OCI-LY7 (cell line): Measurements from ENCODE around the gene CDH23. TPM values are rescaled to one million over a fixed set of nuclear protein-coding genes. Genes with fewer than 3 reads are reported as not detected.
A peak's percentile ranks its signal among the peaks of the same experiment; 100 is the strongest.

ENCODE experiments used
- BruUV-seq: library from RNA; stranded (reverse); fragments of 400-500 nt; replicated peaks from 2 replicates; lab custom pipeline; 2021; lab: Mats Ljungman, UMichigan
- CTCF ChIA-PET: fragments of 300-600 bp; sonication (Branson Sonifier 250); formaldehyde crosslinking; loops from one replicate; lab custom pipeline; 2022; ENCODE audit warnings: antibody characterized with exemption; ENCODE audit not compliant: unreplicated experiment; lab: Charles Lee
- POLR2A ChIA-PET: fragments of 300-600 bp; sonication (Branson Sonifier 250); formaldehyde crosslinking; loops from one replicate; lab custom pipeline; 2022; ENCODE audit warnings: antibody characterized with exemption; lab: Charles Lee
- DNase-seq: peaks from one replicate; pipeline ENCODE4 v3.0.0-alpha.2; 2015; ENCODE audit warnings: low spot score
- H2AFZ ChIP-seq: fragments of 200-600 bp; sonication (generic), shearing (Covaris generic); 2 replicates; pipeline ENCODE4 v1.6.1; 2014; ENCODE audit warnings: mild to moderate bottlenecking, antibody characterized with exemption, low read length, moderate library complexity
- H3K27ac ChIP-seq: fragments of 200-600 bp; sonication (generic); 2 replicates; pipeline ENCODE4 v1.5.1; 2014; ENCODE audit warnings: mixed run types, low read depth, mild to moderate bottlenecking, moderate library complexity, low read length, inconsistent platforms; ENCODE audit not compliant: poor library complexity, severe bottlenecking
- H3K36me3 ChIP-seq: fragments of 200-600 bp; sonication (generic); 2 replicates; pipeline ENCODE4 v1.6.1; 2014; ENCODE audit warnings: mild to moderate bottlenecking, antibody characterized with exemption, low read length, moderate library complexity, mixed read lengths; ENCODE audit not compliant: insufficient read depth
- H3K4me1 ChIP-seq: fragments of 200-600 bp; sonication (generic); 2 replicates; pipeline ENCODE4 v1.5.1; 2014; ENCODE audit warnings: mild to moderate bottlenecking, low read length; ENCODE audit not compliant: insufficient read depth, poor library complexity, severe bottlenecking
- H3K4me2 ChIP-seq: fragments of 200-600 bp; sonication (generic); 2 replicates; pipeline ENCODE4 v1.6.1; 2014; ENCODE audit warnings: mild to moderate bottlenecking, low read length
- H3K4me3 ChIP-seq: fragments of 200-600 bp; sonication (generic); 2 replicates; pipeline ENCODE4 v1.5.1; 2014; ENCODE audit warnings: mild to moderate bottlenecking, low read depth, low read length; ENCODE audit not compliant: poor library complexity, severe bottlenecking
- H3K79me2 ChIP-seq: fragments of 200-600 bp; sonication (generic); 2 replicates; pipeline ENCODE4 v1.6.1; 2016; ENCODE audit warnings: low read depth, mild to moderate bottlenecking, low read length, moderate library complexity, mixed read lengths; ENCODE audit not compliant: insufficient read depth
- H3K9me2 ChIP-seq: fragments of 200-600 bp; sonication (generic); 2 replicates; pipeline ENCODE4 v1.6.1; 2016; ENCODE audit warnings: mild to moderate bottlenecking, low read length, mixed read lengths; ENCODE audit not compliant: insufficient read depth
- H3K9me3 ChIP-seq: fragments of 200-600 bp; sonication (generic); 2 replicates; pipeline ENCODE4 v1.6.1; 2014; ENCODE audit warnings: mild to moderate bottlenecking, mixed run types, low read length, mixed read lengths
- H4K20me1 ChIP-seq: fragments of 200-600 bp; sonication (generic); 2 replicates; pipeline ENCODE4 v1.6.1; 2014; ENCODE audit warnings: mild to moderate bottlenecking, antibody characterized with exemption, low read length, moderate library complexity, mixed read lengths; ENCODE audit not compliant: insufficient read depth
- EZH2phosphoT487 ChIP-seq: fragments of 200-600 bp; sonication (generic); IDR thresholded peaks from 2 replicates; pipeline ENCODE4 v1.6.1; 2018; ENCODE audit warnings: low read depth, borderline replicate concordance, mild to moderate bottlenecking, mixed run types, antibody characterized with exemption, low read length, moderate library complexity, mixed read lengths
- intact Hi-C: fragments of 100-400 bp; cut with micrococcal nuclease; formaldehyde crosslinking; loops from one replicate; pipeline ENCODE4 v1.10.0; 2022; ENCODE audit not compliant: unreplicated experiment
- total RNA-seq, 2 experiments: library from RNA; depleted of rRNA in 1 of 2; stranded (reverse); fragments of >200 nt in 1 of 2; shearing (Covaris generic) in 1 of 2; gene quantifications; 2 replicates each; pipeline ENCODE4 v1.2.3, GENCODE V29; 2014 to 2022
- TF ChIP-seq, protein P1 (sequence below): fragments of 200-600 bp; sonication (generic); conservative IDR thresholded peaks from 2 replicates; pipeline ENCODE4 v1.5.1; 2014; ENCODE audit warnings: mild to moderate bottlenecking, antibody characterized with exemption, low read length, moderate library complexity, mixed read lengths

CDH23 gene
- total RNA-seq, 2 experiments from 2014 or later: 0.92 to 9.9 TPM

- Histone ChIP-seq H3K79me2 (no peaks in the 10 kb centered on the region), H3K4me2 (no peak overlapping the region), H3K4me1 (peaks cover 78% of the 10 kb centered on the region), H3K9me3 (no peaks in the 10 kb centered on the region), H3K27ac (no peak overlapping the region), H2AFZ (no peak overlapping the region), H3K36me3 (no peaks in the 10 kb centered on the region), H3K4me3 (no peak overlapping the region), H4K20me1 (no peaks in the 10 kb centered on the region), H3K9me2 (no peaks in the 10 kb centered on the region)
- TF ChIP-seq EZH2phosphoT487: no peak
- ChIA-PET POLR2A (interaction anchor here (1.3 to 1.8 kb wide), 4 partner anchors 10 to 52 kb away, joined by 3 to 5 read pairs (median 4); no protein-coding TSS in a partner anchor), CTCF (interaction anchor here (0.6 kb wide), 1 partner anchor 20 kb away, joined by 6 read pairs; no protein-coding TSS in a partner anchor)
- BruUV-seq: no TSS peak
- no peak for DNase-seq
- intact Hi-C loops: no loop called here
Observed at GRCh38 chr10:71641449-71641848, 244.7 kb downstream of the CDH23 start.

DNA sequence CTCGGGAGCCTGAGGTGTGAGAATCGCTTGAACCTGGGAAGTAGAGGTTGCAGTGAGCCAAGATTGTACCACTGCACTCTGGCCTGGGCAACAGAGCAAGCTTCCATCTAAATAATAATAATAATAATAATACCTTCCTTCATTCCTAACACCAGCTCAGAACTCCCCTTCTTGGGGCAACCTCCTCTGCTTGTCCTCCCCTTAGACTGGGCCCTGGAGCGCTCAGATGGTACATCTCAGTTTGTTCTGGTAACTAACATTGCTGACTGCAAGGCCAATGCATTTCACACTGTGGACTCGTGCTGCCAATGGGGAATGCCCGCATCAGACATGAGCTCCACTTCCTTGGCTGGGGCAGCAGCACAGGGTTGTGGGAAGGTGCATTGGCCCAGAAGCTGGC, 245.3 kb downstream of the CDH23 start:
- no peaks in the 10 kb centered on the region for H3K9me2 ChIP-seq
- no peak overlapping the region for H3K27ac ChIP-seq
- H3K4me1 ChIP-seq: peaks cover 80% of the 10 kb centered on the region
- POLR2A ChIA-PET: interaction anchor here (0.7 to 1.6 kb wide), 3 partner anchors 8 to 52 kb away, joined by 3 read pairs; no protein-coding TSS in a partner anchor
- no peaks in the 10 kb centered on the region for H3K79me2 ChIP-seq
- H3K4me2 ChIP-seq: no peak overlapping the region
- TF ChIP-seq, protein P1, sequence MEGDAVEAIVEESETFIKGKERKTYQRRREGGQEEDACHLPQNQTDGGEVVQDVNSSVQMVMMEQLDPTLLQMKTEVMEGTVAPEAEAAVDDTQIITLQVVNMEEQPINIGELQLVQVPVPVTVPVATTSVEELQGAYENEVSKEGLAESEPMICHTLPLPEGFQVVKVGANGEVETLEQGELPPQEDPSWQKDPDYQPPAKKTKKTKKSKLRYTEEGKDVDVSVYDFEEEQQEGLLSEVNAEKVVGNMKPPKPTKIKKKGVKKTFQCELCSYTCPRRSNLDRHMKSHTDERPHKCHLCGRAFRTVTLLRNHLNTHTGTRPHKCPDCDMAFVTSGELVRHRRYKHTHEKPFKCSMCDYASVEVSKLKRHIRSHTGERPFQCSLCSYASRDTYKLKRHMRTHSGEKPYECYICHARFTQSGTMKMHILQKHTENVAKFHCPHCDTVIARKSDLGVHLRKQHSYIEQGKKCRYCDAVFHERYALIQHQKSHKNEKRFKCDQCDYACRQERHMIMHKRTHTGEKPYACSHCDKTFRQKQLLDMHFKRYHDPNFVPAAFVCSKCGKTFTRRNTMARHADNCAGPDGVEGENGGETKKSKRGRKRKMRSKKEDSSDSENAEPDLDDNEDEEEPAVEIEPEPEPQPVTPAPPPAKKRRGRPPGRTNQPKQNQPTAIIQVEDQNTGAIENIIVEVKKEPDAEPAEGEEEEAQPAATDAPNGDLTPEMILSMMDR: no peak
- TF ChIP-seq EZH2phosphoT487: no peak
- H3K9me3 ChIP-seq: no peaks in the 10 kb centered on the region
- no TSS peak for BruUV-seq
- CTCF ChIA-PET: no interaction called here
- intact Hi-C loops: no loop called here
- H3K36me3 ChIP-seq: no peaks in the 10 kb centered on the region
- no peak overlapping the region for H2AFZ ChIP-seq
- H4K20me1 ChIP-seq: no peaks in the 10 kb centered on the region
- no peak for DNase-seq
- no peak overlapping the region for H3K4me3 ChIP-seq

DNA sequence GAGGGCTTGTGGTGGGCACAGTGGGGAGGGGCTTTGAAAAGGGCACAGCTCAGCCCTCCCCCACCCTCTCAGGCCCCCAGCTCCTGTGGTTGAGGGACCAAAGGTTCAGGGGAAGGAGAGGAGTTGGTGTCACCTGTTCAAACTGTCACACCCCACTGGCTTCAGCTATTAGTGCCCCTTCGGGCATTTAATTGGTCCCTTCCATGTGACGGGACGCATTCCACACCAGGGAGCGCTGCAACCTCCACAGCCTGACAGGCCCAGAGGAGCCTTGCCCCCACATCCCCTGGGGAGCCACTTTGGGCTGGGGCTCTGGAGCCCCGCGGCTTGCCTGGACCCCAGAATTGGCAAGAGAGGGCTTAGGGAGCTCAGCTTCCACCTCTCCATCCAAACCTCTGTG, 247.2 kb downstream of the CDH23 start:
- Histone ChIP-seq H3K27ac (peak overlapping the region; percentile 11), H2AFZ (peak overlapping the region; percentile 43; the same call in 1 of the 2 replicates), H3K9me3 (no peaks in the 10 kb centered on the region), H4K20me1 (no peaks in the 10 kb centered on the region), H3K4me2 (peak overlapping the region; percentile 31), H3K4me3 (no peak overlapping the region), H3K36me3 (no peaks in the 10 kb centered on the region), H3K9me2 (no peaks in the 10 kb centered on the region), H3K4me1 (peaks cover 78% of the 10 kb centered on the region), H3K79me2 (no peaks in the 10 kb centered on the region)
- BruUV-seq: no TSS peak
- DNase-seq: peak; percentile 68
- POLR2A ChIA-PET: interaction anchor here (1.2 kb wide), 1 partner anchor 20 kb away, joined by 5 read pairs; no protein-coding TSS in a partner anchor
- no peak for TF ChIP-seq EZH2phosphoT487
- TF ChIP-seq, protein P1: peak; percentile 56
- intact Hi-C loops: no loop called here
- CTCF ChIA-PET: interaction anchor here (0.6 kb wide), 1 partner anchor 8 kb away, joined by 5 read pairs; no protein-coding TSS in a partner anchor
